ENCODE measurements around the gene OR1M1. TPM values are rescaled to one million over a fixed set of nuclear protein-coding genes. Genes with fewer than 3 reads are reported as not detected.

The OR1M1 gene
- total RNA-seq: not detected

GRCh38 chr19:9086761-9087160 is at the start of gene OR1M1:
OR1M1 (plus strand) TSS chr19:9087061; CDS start chr19:9093245, 6,184 bp downstream.

GRCh38 chr19:9107375-9107774 is 20.5 kb downstream of the OR1M1 start, which contains the start of gene OR7G2:
OR7G2 (minus strand) TSS chr19:9107475; CDS start chr19:9103243, 4,232 bp downstream.

GRCh38 chr19:9115307-9115813 is 28.5 kb downstream of the OR1M1 start, which contains the start of gene OR7G1:
OR7G1 (minus strand) TSS chr19:9115763; CDS start chr19:9115763, 0 bp downstream.

GRCh38 chr19:9126900-9127405 is 40.1 kb downstream of the OR1M1 start, which contains the start of gene OR7G3:
OR7G3 (minus strand) TSS chr19:9126950; CDS start chr19:9126950, 0 bp downstream.

GRCh38 chr19:9140159-9140874 is 53.5 kb downstream of the OR1M1 start, which contains the start of gene ZNF317:
ZNF317 (plus strand) TSS chr19:9140397; CDS start chr19:9156017, 15,620 bp downstream.

Small RNA genes lying within 50 kb of the gene (small RNA-seq; reads per million reads assigned to genes)
- not detected for gene OR1M4P

Other genes with a start within 250 kb of the OR1M1 start
- not detected for gene MUC16, start 76.7 kb upstream of the OR1M1 start, total RNA-seq
- 0.23 TPM for gene OR7G2, start 20.4 kb downstream of the OR1M1 start, total RNA-seq
- gene OR7G1, start 28.7 kb downstream of the OR1M1 start, total RNA-seq: not detected
- not detected for gene OR7G3, start 39.9 kb downstream of the OR1M1 start, total RNA-seq
- 23.8 TPM for gene ZNF317, start 53.3 kb downstream of the OR1M1 start, total RNA-seq
- gene OR7D2, start 91.9 kb downstream of the OR1M1 start, total RNA-seq: not detected
- gene OR7D4, start 132.5 kb downstream of the OR1M1 start, total RNA-seq: not detected
- gene OR7E24, start 163.9 kb downstream of the OR1M1 start, total RNA-seq: not detected
- gene ZNF699, start 222.8 kb downstream of the OR1M1 start, total RNA-seq: 19.1 TPM
- gene ZNF559, start 237.1 kb downstream of the OR1M1 start, total RNA-seq: 37.8 TPM

All from diencephalon (tissue), 1 donor.